GM19452 (cell line): ENCODE results near the gene EPC1.
"Not testable (repeated sequence)": the region's sequence is repeated elsewhere in the genome, so short reads cannot be mapped to it uniquely, and the experiment has no call there.

Experiments
- ATAC-seq: cut with Tn5 transposase; IDR thresholded peaks from one replicate; pipeline ENCODE4 v1.9.1; 2021; ENCODE audit not compliant: unreplicated experiment

Gene EPC1

DNA sequence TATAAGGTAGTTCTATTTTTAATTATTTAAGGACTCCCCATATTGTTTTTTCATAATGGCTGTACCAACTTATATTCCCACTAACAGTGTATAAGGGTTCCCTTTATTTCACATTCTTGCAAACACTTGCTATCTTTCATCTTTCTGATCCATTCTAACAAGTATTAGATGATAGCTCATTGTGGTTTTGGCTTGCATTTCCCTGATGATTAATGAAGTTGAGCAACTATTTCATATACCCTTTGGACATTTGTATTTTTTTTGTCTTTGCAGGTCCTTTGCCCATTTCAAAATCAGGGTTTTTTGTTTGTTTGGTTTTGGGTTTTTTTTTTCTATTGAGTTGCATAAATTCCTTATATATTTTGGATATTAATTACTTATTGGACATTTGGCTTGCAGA, 107.2 kb downstream of the EPC1 start:
- ATAC-seq: no peak

DNA sequence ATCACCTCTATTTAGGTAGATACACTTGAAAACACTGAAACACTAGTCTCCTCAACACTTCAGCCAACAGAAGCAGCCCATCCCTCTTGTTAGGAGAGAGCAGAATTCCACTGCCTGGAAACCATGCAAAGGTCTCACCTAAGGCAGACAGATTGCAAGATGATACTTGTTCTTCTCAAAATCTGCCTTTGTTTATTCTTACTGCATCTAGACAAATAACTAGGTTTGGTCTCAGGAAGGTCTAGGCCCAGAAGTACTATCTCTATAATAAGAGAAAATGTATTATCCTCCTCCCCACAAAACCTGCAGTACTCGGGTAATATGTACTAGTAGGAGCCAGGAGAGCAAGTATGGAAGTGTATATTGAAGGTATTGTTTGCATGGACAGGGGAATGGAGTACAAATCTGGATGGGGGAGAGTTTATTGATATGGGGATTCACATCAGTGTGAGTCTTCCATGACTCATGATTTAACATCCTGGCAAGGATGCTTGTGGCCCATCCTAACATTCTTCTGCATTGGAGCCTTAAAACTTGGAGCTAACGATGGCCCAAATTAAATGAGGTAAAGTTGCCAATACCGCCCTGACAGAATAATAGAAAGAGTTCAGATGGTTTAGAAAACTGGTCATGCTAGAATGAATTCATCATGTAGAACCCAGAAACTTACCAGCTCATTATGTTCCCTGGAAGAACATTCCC, 109.2 kb downstream of the EPC1 start:
- no peak for ATAC-seq

DNA sequence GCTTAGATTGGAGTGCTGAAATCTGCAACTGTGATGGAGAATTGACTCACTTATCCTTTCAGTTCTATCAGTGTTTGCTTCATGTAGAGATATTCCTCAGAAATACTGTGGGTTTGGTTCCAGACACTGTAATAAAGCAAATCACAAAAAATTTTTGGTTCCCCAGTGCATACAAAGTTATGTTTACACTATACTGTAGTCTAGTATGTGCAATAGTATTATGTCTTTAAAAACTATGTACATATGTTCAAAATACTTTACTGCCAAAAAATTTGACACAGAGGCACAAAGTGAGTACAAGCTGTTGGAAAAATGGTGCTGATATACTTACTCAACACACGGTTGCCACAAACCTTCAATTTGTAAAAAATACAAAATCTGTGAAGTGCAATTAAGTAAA, 112.5 kb downstream of the EPC1 start:
- no peak for ATAC-seq

DNA sequence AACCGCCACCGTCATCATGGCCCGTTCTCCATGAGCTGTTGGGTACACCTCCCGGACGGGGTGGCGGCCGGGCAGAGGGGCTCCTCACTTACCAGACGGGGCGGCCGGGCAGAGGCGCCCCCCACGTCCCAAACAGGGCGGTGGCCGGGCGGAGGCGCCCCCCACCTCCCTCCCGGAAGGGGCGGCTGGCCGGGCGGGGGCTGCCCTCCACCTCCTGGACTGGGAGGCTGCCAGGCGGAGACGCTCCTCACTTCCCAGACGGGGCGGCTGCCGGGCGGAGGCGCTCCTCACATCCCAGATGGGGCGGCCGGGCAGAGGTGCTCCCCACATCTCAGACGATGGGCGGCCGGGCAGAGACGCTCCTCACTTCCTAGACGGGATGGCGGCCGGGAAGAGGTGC, 113.6 kb downstream of the EPC1 start:
- ATAC-seq: not testable (repeated sequence)

DNA sequence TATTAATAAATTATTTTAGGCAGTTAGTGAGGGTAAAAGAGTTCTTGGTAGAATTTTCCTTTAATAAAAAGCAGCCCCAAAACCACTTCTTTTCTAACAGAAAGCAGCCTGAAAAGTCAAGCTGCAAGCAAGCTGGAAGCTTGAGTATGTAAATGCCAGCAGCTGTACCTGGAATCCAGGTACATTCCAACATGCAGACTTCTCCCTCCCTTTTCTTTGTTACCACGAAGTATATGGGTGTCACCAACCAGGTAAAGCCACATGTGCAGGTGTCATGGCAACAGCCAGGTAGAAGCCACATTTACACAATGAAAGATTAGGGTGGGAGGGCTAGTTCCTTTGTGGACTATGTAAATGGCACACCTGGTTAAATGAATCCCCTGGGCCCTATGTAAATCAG, 114.6 kb downstream of the EPC1 start:
- ATAC-seq: no peak

DNA sequence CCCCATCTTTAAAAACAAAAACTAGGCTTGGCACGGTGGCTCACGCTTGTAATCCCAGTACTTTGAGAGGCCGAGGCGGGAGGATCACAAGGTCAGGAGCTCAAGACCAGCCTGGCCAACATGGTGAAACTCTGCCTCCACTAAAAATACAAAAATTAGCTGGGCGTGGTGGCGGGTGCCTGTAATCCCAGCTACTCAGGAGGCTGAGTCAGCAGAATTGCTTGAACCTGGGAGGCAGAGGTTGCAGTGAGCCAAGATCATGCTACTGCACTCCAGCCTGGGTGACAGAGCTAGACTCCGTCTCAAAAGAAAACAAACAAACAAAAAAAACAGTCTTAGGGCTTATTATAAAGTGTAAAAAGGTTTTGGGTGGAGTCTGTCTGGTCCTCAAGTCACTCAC, 117.2 kb downstream of the EPC1 start:
- ATAC-seq: not testable (repeated sequence)

DNA sequence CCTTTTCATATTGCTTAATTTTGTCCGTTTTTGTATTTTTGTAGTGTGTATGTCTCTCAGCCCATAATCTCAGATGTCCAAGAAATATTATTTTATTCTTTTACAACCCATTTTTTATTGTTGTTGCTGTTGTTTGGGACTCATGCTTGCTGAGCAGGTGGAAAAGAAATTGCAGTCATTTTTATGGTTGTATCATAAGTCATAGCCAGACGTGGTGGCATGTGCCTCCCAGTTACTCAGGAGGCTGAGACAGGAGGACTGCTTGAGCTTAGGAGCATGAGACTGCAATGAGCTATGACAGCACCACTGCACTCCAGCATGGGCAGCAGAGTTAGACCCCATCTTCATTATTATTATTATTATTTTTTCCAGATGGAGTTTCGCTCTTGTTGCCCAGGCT, 117.8 kb downstream of the EPC1 start:
- ATAC-seq: no peak

DNA sequence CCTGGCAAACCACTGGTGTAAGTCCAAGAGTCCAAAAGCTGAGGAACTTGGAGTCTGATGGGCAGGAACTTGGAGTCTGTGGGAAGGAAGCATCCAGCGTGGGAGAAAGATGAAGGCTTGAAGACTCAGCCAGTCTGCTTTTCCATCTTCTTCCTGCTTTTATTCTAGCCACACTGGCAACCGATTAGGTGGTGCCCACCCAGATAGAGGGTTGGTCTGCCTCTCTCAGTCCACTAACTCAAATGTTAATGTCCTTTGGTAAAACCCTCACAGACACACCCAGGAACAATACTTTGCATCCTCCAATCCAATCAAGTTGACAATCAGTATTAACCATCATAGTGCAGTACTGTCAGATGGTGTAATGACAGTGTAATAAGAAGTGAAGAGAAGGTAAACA, 119.2 kb downstream of the EPC1 start:
- no peak for ATAC-seq

DNA sequence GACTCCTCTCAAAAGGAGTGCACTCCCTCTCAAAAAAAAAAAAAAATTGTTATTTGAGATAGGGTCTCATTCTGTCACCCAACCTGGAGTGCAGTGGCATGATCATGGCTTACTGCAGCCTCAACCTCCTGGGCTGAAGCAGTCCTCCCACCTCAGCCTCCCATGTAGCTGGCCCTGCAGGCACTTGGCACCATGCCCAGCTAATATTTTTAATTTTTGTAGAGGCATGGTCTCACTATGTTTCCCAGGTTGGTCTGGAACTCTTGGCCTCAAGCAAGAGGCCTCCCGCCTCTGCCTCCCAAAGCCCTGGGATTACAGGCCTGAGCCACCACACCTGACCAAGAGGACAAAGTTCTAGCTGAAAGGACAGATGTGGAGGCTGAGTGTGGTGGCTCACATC, 120.3 kb downstream of the EPC1 start:
- ATAC-seq: no peak

DNA sequence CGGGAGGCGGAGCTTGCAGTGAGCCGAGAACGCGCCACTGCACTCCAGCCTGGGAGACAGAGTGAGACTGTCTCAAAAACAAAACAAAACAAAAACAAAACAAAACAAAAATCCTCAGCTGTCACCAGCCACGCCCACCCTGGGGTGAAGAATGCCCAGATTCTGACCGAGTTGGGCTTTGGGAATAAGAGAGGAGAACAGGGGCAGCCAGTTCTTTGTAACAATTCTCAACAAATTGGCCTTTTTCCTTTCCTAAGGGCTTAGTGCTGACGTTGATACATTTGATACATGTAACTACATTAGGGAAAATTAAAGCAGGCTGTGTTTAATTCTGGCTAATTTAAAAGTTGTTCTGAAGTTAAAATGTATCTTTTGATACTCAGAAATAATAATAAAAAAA, 121.0 kb downstream of the EPC1 start:
- ATAC-seq: no peak

DNA sequence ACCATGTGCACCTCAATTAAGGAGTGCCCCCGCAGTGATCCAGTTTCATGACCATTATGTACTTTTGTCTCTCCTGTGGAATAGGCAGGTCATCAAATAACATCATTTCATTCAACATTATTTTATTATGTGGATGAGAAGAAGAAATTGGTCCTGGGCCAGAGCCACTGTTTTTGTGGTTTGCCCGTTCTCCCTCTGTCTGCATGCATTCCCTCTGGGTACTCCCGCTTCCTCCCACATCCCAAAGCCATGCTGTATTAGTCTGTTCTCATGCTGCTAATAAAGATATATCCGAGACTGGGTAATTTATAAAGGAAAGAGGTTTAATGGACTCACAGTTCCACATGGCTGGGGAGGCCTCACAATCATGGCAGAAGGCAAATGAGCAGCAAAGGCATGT, 124.6 kb downstream of the EPC1 start:
- ATAC-seq: not testable (repeated sequence)

DNA sequence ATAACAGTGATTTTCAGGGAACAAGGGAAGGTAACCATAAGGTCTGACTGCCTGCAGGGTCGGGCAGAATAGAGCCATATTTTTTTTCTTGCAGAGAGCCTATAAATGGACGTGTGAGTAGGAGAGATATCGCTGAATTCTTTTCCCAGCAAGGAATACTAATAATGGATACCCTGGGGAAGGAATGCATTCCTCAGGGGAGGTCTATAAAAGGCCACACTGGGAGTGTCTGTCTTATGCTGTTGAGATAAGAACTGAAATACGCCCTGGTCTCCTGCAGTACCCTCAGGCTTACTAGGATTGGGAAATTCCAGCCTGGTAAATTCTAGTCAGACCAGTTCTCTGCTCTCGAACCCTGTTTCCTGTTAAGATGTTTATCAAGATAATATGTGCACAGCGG, 127.8 kb downstream of the EPC1 start:
- not testable (repeated sequence) for ATAC-seq

DNA sequence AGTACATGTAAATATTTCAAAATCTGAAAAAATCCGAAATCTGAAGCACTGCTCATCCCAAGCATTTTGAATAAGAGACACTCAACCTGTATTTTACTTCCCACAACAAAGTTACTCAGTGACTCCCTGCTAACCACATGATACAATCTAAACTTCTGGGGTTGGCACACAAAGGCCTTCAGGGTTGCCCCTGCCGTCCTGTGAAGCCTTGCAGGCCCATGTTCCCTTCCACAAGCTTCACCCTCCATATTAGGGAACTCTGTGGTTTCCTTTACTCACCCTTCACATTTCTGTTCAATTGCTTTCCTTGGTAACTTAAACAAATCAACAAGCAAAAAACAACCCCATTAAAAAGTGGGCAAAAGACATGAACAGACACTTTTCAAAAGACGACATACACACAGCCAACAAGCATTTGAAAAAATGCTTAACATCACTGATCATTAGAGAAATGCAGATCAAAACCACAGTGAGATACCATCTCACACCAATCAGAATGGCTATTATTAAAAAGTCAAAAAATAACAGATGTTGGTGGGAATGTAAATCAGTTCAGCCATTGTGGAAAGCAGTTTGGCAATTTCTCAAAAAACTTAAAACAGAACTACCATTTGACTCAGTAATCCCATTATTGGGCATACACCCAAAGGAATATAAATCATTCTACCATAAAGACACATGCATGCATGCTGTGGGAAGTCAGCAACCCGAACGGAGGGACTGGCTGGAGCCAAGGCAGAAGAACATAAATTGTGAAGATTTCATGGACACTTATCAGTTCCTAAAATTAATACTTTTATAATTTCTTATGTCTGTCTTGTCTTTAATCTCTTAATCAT, 128.5 kb downstream of the EPC1 start:
- ATAC-seq: not testable (repeated sequence)
